ENCODE results near the gene ELK3. TPM values are rescaled to one million over a fixed set of nuclear protein-coding genes. Genes with fewer than 3 reads are reported as not detected.
A peak's percentile ranks its signal among the peaks of the same experiment; 100 is the strongest.

Gene ELK3
- total and polyA plus RNA-seq, 2 of the 13 experiments (the other 11 are each of a cell fraction or from before 2014, with no cell fraction given) = 2.9 to 3.2 TPM

DNA sequence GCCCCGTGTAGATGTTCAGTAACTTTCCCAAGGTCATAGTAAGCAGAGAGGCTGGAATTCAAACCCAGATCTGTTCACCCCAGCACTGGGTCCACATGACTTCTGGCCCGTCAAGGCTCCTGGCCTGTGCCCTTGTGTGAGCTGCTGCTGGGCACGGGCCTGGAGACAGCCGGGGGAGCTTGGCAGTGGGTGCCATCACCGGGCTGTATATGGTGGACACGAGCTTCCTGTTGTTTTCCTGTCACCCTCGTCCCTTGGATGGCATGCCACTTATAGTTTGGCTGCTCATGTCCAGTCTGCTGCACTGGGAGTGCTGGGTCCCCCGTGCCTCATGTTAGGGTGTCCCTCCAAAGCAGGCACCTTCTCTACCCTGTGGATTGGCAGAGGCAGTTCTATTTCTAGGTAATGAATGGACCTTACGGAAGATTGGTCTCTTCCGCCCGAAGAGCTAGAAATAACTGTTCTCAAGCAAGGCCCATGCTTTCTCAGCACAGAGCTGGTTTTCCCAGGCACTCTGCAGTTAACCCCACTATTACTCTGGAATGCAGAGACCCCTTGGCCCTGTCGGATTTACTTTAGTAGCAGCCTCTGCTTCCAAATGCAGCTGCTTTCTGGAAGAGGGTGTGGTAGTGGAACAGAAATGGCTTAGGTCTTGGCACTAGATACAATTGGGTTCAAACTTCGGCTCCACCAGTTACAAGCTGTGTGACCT, 44.3 kb downstream of the ELK3 start:
- CTCF ChIA-PET (ENCODE audit: low intra/inter-chr PET ratio, low total read pairs) = no interaction called here
- no peak overlapping the region for H3K4me2 ChIP-seq (ENCODE audit: low read depth, low read length)
- in situ Hi-C loops (cut with HindIII; ENCODE audit: extremely low pct_ligation_motif_present, low pct_unique_long_range_greater_than_20kb) = no loop called here

DNA sequence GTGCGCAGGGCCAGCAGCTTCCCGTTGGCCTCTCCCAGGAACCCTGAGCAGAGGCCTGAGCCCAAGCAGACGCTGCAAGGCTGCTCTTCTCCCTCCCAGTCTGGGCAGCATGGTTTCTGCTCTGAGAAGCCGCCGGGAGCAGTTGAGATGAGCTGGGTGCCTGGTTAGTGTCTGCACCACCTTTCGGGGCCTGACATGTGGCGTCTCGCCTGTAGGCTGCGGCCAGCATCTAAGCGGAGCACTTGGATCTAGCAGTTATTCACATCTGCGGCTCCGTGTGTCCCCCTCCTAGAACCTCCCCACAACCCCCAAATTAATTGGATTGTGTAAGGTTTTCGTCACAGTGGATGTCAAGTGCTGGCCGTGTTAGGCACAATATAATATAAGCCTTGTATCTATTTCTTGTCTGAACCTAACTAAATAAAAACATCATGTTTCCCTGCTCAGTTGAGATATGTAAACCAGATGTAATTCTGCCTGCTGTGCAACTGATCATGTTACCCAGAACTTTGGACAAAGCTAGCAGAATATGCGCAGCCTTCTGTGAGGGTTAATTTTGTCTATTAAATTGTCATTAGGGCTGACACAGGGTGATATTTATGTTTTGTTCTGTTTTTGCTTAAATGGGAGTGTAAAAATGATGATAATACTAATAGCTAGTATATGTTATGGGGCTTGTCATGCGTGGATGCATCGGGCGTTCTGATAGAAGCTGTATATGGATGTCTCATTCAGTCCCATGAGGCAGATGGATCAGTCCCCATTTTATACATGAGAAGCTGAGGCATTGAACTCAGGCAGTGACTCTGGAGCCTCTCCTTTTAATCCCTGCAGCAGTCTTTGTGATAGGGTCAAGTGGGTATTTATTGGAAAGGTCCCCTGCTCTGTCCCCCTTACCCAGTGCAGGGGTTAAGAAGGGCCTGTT, 45.8 kb downstream of the ELK3 start:
- Histone ChIP-seq H3K9ac (ENCODE audit: insufficient read depth, low read depth, low read length) (no peak overlapping the region), H3K27me3 (ENCODE audit: control insufficient read depth in 1 of 2, insufficient read depth in 2 of 2, low read length in 2 of 2) (no peaks in the 10 kb centered on the region), H3K27ac (ENCODE audit: extremely low read length, insufficient read depth, low read length) (no peak overlapping the region), H4K20me1 (ENCODE audit: insufficient read depth, low read length) (no peaks in the 10 kb centered on the region), H3K79me2 (ENCODE audit: insufficient read depth, low read length) (no peaks in the 10 kb centered on the region), H3K4me2 (ENCODE audit: low read depth, low read length) (no peak overlapping the region), H3K4me1 (ENCODE audit: insufficient read depth, low read length) (peaks cover 13% of the 10 kb centered on the region), H2AFZ (ENCODE audit: low read length) (no peak overlapping the region), H3K4me3 (replicated peaks in 1 of 3; ENCODE audit: insufficient read depth in 1 of 3, low read depth in 2 of 3, low read length in 3 of 3) (no peak overlapping the region), H3K9me3 (ENCODE audit: low read length) (no peaks in the 10 kb centered on the region), H3K36me3 (replicated peaks in 1 of 2; ENCODE audit: control insufficient read depth in 1 of 2, insufficient read depth in 2 of 2, low read length in 2 of 2) (no peaks in the 10 kb centered on the region)
- FAIRE-seq (no peak), DNase-seq (ENCODE audit: low spot score) (no peak), ATAC-seq (no peak; the same call in 2 of the 3 replicates)
- CTCF ChIA-PET (ENCODE audit: low intra/inter-chr PET ratio, low total read pairs) = no interaction called here
- no TSS peak for BruUV-seq (replicated peaks)
- TF ChIP-seq ZBTB3 (CRISPR knock-in tag; IDR thresholded peaks at IDR 0.05; ENCODE audit: borderline replicate concordance, low read depth) (no peak), FOSL1 (CRISPR knock-in tag; IDR thresholded peaks at IDR 0.05; ENCODE audit: borderline replicate concordance) (no peak), MAFF (IDR thresholded peaks at IDR 0.05; ENCODE audit: low read depth, low read length) (no peak)
- TF ChIP-seq, protein P1, sequence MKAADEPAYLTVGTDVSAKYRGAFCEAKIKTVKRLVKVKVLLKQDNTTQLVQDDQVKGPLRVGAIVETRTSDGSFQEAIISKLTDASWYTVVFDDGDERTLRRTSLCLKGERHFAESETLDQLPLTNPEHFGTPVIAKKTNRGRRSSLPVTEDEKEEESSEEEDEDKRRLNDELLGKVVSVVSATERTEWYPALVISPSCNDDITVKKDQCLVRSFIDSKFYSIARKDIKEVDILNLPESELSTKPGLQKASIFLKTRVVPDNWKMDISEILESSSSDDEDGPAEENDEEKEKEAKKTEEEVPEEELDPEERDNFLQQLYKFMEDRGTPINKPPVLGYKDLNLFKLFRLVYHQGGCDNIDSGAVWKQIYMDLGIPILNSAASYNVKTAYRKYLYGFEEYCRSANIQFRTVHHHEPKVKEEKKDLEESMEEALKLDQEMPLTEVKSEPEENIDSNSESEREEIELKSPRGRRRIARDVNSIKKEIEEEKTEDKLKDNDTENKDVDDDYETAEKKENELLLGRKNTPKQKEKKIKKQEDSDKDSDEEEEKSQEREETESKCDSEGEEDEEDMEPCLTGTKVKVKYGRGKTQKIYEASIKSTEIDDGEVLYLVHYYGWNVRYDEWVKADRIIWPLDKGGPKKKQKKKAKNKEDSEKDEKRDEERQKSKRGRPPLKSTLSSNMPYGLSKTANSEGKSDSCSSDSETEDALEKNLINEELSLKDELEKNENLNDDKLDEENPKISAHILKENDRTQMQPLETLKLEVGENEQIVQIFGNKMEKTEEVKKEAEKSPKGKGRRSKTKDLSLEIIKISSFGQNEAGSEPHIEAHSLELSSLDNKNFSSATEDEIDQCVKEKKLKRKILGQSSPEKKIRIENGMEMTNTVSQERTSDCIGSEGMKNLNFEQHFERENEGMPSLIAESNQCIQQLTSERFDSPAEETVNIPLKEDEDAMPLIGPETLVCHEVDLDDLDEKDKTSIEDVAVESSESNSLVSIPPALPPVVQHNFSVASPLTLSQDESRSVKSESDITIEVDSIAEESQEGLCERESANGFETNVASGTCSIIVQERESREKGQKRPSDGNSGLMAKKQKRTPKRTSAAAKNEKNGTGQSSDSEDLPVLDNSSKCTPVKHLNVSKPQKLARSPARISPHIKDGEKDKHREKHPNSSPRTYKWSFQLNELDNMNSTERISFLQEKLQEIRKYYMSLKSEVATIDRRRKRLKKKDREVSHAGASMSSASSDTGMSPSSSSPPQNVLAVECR (CRISPR knock-in tag; IDR thresholded peaks at IDR 0.05; ENCODE audit: borderline replicate concordance) = no peak
- POLR2A ChIA-PET = no interaction called here
- intact Hi-C loops (cut with micrococcal nuclease; ENCODE audit: unreplicated experiment) = no loop called here
- 95% methylated on average over 13 of the region's 18 CpGs for WGBS (ENCODE audit: low lambda C conversion rate)
- in situ Hi-C loops (cut with HindIII; ENCODE audit: extremely low pct_ligation_motif_present, low pct_unique_long_range_greater_than_20kb) = no loop called here

More for the DNA sequence above, 44.3 kb downstream of the ELK3 start:
- Histone ChIP-seq H3K27me3 (ENCODE audit: control insufficient read depth in 1 of 2, insufficient read depth in 2 of 2, low read length in 2 of 2) (no peaks in the 10 kb centered on the region), H3K4me1 (ENCODE audit: insufficient read depth, low read length) (peaks cover 13% of the 10 kb centered on the region), H3K9me3 (ENCODE audit: low read length) (no peaks in the 10 kb centered on the region), H3K27ac (ENCODE audit: extremely low read length, insufficient read depth, low read length) (no peak overlapping the region), H3K4me3 (replicated peaks in 1 of 3; ENCODE audit: insufficient read depth in 1 of 3, low read depth in 2 of 3, low read length in 3 of 3) (no peak overlapping the region), H2AFZ (ENCODE audit: low read length) (no peak overlapping the region), H4K20me1 (ENCODE audit: insufficient read depth, low read length) (no peaks in the 10 kb centered on the region), H3K36me3 (replicated peaks in 1 of 2; ENCODE audit: control insufficient read depth in 1 of 2, insufficient read depth in 2 of 2, low read length in 2 of 2) (no peaks in the 10 kb centered on the region), H3K9ac (ENCODE audit: insufficient read depth, low read depth, low read length) (no peak overlapping the region), H3K79me2 (ENCODE audit: insufficient read depth, low read length) (no peaks in the 10 kb centered on the region)
- ATAC-seq (no peak), FAIRE-seq (no peak), DNase-seq (ENCODE audit: low spot score) (no peak)
- TF ChIP-seq ZFP62 (CRISPR knock-in tag; IDR thresholded peaks at IDR 0.05) = no peak
- TF ChIP-seq ZNF629 (CRISPR knock-in tag; conservative IDR thresholded peaks at IDR 0.05) = peak; percentile 66; the same call in 1 of the 2 replicates
- BruUV-seq (replicated peaks) = no TSS peak
- intact Hi-C loops (cut with micrococcal nuclease; ENCODE audit: unreplicated experiment) = no loop called here
- 82% methylated on average over 9 of the region's 13 CpGs for WGBS (ENCODE audit: low lambda C conversion rate)
- POLR2A ChIA-PET = no interaction called here

Measured in HepG2 (cell line).